Activated CD4-positive, alpha-beta T cell treated with anti-CD3 and anti-CD28 coated beads, Interleukin-2, Interleukin-4, amounts not matched to agents 100 ng/mL and 50 ng/mL, durations not matched to agents 16 hours and 8 hours (primary cell): ENCODE results near the gene FEM1A.
"Not testable (repeated sequence)": the region's sequence is repeated elsewhere in the genome, so short reads cannot be mapped to it uniquely, and the experiment has no call there.

Experiments
- DNase-seq: peaks from one replicate; pipeline ENCODE4 v3.0.0-alpha.2; 2020; ENCODE audit warnings: low spot score

FEM1A gene

DNA sequence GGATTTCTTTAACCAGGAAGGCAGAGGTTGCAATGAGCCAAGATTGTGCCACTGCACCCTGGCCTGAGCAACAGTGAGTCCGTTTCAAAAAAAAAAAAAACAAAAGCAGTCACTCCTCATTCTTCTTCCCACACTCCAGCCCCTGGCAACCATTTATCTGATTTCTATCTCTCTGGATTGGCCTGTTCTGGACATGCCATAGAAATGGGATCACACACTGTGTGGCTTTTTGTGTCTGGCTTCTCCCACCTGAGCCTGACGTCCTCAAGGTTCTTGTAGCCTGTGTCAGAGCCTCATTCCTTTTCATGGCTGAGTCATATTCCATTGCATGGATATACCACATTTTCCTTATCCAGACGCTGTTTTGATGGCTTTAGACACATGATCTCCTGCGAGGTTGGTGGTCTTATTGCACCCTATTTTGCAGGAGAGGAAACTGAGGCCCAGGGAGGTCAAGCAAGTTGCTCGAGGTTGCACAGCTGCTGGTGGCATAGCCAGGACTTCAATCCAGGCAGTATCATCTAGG is 15.8 kb upstream of the FEM1A start:
- DNase-seq = no peak

DNA sequence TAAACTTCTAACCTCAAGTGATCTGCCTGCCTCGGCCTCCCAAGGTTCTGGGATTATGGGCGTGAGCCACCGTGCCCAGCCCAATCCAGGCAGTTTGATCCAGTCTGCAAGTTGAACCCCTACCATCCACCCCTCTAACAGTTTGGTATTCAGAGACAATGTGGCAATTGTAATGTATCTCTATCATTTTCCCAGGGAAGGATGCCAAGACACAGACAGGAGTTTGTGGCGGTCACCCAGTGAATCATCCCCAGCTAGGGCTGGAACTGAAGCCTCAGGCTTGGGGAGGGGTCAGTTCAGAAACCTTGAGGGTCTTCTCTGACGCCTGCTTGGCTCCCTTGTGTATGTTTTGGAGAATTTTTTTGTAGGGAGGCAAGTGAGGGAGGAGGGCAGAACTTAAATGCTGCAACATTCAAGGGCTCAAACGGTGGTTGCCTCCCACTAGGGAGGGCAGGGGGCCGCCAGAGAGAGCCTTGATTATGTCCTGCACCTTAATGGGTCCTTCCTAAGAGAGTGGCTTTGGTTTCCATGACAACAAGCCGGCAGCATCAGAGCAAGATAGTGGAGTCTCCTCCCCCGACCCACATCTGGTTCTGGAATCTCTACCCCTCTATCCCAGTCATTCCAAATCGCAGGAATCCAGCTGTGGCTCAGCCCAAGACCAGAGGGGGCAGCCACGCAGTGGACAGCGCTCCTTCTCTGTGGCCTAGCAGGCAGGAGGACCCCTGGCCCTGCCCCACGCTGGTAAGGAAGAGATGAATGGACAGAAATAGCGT is 14.9 kb upstream of the FEM1A start:
- DNase-seq = no peak

DNA sequence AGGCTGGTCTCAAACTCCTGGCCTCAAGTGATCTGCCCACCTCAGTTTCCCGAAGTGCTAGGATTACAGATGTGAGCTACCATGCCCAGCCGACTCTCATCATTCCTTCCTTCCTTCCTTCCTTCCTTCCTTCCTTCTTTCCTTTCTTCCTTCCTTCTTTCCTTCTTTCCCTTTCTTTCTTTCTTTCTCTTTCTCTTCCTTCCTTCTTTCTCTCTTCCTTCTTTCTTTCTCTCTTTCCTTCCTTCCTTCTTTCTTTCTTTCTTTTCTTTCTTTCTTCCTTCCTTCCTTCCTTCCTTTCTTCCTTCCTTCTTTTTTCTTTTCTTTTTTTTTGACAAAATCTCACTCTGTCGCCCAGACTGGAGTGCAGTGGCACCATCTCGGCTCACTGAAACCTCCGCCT is 13.4 kb upstream of the FEM1A start:
- DNase-seq = not testable (repeated sequence)

DNA sequence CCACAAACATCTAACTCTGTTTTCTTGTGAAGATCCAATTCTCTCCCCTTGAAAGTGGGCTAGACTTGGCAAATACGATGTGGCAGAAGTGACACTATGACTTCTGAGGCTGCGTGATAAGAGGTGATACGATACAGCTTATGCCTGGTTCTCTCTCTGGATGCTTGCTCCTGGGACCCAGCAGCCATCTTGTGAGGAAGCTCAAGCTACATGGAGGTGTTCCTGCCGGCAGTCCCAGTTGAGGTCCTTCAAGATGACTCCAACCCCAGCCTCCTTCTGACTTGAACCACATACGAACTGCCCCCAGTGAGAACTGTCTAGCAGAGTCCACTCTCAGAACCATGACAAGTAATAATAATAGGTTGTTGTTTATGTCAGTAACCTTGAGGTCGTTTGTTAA is 10.7 kb upstream of the FEM1A start:
- DNase-seq = no peak

DNA sequence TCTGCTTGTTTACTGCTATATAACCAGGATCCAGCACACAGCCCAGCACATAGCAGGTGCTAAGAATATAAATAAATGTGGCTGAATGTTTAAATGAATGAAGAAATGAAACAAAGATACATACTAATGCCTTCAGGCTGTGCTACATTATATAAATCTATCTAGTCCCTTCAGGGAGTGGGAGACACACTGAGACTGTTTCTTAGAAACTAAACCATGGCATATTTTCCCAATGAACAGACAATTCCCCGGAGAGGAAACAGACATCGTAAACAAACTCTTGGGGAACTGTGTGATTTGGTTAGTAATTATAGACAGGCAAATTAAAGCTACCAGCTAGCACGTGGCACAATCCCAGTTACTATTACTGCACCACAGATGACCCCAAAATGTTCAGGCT is 9.7 kb upstream of the FEM1A start:
- no peak for DNase-seq

DNA sequence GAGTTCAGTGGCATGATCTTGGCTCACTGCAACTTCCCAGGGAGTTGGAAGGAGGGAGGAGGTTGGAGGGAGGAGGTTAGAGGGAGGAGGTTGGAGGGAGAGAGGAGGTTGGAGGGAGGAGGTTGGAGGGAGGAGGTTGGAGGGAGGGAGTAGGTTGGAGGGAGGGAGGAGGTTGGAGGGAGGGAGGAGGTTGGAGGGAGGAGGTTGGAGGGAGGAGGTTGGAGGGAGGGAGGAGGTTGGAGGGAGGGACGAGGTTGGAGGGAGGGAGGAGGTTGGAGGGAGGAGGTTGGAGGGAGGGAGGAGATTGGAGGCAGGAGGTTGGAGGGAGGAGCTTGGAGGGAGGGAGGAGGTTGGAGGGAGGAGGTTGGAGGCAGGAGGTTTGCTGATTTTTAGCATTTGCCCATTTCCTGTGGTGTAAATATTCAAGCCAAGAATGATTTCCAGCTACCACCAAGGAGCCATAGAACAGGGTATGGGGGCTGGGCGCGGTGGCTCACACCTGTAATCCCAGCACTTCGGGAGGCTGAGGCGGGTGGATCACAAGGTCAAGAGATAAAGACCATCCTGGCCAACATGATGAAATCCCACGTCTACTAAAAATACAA is 5.0 kb upstream of the FEM1A start:
- not testable (repeated sequence) for DNase-seq

DNA sequence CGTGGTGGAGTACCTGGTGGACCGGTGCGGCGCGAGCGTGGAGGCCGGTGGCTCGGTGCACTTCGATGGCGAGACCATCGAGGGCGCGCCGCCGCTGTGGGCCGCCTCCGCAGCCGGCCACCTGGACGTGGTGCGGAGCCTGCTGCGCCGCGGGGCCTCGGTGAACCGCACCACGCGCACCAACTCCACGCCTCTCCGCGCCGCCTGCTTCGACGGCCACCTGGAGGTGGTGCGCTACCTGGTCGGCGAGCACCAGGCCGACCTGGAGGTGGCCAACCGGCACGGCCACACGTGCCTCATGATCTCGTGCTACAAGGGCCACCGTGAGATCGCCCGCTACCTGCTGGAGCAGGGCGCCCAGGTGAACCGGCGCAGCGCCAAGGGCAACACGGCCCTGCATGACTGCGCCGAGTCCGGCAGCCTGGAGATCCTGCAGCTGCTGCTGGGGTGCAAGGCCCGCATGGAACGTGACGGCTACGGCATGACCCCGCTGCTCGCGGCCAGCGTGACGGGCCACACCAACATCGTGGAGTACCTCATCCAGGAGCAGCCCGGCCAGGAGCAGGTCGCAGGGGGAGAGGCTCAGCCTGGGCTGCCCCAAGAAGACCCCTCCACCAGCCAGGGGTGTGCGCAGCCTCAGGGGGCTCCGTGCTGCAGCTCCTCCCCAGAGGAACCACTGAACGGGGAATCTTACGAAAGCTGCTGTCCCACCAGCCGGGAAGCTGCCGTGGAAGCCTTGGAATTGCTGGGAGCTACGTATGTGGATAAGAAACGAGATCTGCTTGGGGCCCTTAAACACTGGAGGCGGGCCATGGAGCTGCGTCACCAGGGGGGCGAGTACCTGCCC is 708 bp downstream of the FEM1A start:
- DNase-seq = not testable (repeated sequence)

DNA sequence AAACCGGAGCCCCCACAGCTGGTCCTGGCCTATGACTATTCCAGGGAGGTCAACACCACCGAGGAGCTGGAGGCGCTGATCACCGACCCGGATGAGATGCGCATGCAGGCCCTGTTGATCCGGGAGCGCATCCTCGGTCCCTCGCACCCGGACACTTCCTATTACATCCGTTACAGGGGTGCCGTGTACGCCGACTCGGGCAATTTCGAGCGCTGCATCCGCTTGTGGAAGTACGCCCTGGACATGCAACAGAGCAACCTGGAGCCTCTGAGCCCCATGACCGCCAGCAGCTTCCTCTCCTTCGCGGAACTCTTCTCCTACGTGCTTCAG is 1.3 kb downstream of the FEM1A start:
- not testable (repeated sequence) for DNase-seq

DNA sequence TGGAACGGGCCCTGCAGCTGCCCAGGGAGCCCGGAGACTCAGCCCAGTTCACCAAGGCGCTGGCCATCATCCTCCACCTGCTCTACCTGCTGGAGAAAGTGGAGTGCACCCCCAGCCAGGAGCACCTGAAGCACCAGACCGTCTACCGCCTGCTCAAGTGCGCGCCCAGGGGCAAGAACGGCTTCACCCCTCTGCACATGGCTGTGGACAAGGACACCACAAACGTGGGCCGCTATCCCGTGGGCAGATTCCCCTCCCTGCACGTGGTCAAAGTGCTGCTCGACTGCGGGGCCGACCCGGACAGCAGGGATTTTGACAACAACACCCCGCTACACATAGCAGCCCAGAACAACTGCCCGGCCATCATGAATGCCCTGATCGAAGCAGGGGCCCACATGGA is 1.7 kb downstream of the FEM1A start:
- not testable (repeated sequence) for DNase-seq

DNA sequence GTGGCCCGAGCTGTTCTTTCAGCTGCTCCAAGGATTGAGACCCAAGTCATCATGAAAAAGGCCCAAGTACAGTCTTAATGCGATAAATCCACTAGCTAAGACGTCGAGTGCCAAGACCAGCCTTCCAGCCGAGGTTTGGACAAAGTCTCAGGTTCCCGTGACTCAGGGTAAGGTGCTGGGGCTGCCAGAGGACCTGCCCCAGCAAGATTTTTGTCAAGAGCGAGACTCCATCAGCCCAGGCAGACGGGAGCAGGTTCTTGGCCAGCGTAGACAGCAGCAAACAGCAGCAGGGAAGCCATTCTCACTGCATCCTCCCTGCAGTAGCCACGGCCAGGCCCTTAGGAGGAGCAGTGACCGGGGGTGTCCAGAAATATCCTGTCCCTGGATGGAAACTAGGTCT is 3.4 kb downstream of the FEM1A start:
- no peak for DNase-seq

DNA sequence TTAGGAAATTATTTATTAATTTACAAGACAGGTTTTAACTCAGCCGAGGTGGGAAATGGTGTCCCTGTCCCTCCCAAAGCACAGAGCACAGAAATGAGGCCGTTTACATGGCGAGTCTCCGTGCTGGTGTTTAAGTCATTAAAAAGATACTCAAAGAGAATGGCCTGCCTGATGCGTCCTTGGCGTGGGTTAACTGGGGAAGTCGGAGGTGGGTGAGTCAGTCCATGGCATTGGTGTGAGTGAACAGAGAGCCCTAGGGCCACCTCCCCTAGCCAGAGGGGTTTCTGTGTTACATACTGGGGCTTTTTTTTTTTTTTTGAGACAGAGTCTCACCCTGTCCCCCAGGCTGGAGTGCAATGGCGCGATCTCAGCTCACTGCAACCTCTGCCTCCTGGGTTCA is 3.9 kb downstream of the FEM1A start:
- DNase-seq = no peak

DNA sequence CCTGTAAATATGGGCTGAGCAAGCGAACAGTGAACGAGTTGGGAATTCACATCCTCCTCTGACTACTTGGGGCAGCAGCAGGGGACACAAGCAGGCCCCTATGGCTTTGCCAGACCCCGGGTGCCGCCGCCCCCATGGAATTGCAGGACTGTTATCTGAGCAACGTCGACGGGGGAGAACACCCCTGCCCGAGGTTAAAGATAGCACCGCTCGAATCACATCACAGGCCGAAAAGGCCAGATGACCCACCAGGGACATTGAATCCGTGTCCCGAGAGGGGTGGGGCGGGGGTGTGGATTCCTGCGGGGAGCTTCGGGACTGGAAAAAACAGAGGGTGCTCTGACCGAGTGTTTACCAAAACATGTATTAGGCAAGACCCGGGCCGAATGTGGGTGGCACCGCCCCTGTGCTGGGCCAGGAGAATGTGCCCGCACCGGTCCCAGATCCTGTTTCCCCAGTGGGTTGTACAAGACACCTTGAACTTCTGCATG is 9.1 kb downstream of the FEM1A start:
- no peak for DNase-seq

DNA sequence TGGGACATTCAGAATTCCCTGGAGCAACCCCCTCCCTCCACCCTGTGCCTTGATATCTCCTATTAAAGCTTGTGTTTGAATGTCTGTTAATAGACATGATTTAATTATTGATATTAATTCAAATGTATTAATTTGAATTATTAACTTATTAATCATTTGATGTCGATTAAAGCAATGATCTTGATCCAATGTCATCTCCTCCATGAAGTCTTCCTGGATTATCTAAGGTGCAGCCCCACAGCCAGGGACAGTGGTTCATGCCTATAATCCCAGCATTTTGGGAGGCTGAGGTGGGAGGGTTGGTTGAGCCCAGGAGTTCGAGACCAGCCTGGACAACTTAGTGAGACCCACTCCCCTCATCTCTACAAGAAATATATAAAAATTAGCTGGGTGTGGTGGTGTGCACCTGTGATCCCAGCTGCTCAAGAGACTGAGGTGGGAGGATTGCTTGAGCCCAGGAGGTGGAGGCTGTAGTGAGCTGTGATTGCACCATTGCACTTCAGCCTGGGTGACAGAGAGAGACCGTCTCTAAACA is 9.6 kb downstream of the FEM1A start:
- no peak for DNase-seq

DNA sequence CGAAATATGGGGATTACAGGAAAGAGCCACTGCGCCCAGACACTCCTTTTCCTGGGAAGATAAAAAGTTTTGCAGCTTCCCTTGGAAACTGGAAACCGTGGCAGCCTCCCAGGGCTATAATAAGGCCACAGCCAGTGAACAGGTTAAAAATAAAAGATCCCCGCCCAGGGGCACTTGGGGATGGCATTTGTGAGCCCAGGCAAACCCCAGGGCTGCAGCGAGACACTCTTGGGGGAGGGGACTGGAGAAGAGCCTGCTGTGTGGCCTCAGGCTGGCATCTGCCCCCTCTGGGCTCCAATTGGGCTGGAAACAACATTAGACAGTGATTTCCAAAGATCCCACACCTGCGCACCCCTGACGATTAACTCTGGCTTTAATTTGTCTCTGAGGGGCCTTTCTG is 11.2 kb downstream of the FEM1A start:
- no peak for DNase-seq

DNA sequence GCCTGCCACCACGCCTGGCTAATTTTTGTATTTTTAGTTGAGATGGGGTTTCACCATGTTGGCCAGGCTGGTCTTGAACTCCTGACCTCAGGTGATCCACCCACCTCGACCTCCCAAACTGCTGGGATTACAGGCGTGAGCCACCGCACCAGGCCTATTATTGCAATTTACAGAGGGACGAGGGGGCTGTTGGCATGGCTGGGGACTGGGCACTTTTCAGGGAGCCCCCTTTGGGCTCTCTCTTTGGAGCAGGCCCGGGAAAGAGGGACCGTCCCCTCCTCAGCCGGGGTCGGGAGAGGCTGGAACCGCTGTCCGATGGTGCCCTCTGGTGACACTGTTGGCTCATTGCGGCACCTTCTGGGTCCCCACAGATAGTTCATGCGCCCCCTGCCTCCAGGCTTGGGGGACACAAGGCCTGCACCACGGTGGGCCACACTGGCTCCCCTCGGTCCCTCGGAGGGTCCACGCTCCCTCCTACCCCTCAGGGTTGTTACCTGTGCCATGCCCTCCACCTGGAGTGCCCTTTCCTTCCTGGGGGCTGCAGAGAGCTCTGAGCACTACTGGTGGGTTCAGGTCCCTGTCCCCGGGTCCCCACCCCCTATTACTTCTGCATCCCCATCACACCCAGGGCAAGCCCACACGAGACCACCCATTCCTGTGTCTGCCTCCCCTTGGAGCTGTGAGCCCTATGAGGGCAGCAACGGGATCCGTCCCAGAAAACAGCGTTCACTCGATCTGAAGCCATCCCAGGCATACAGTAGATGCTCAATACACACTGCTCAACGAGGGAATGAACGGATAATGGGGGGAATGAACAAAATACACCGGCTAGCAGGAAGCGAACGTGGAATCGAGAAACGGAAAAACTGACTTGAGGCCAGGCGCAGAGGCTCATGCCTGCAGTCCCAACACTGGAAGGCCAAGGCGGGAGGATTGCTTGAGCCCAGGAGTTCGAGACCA is 12.5 kb downstream of the FEM1A start:
- peak; percentile 66 for DNase-seq

DNA sequence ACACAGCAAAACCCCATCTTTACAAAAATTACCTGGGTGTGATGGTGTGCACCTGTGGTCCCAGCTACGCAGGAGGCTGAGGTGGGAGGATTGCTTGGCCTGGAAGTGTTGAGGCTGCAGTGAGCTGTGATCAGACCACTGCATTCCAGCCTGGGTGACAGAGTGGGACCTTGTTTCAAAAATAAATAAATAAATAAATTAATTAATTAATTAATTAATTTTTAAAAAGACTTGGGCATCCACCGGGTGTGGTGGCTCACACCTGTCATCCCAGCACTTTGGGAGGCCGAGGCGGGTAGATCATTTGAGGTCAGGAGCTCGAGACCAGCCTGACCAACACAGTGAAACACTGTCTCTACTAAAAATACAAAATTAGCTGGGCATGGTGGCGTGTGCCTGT is 13.6 kb downstream of the FEM1A start:
- not testable (repeated sequence) for DNase-seq

DNA sequence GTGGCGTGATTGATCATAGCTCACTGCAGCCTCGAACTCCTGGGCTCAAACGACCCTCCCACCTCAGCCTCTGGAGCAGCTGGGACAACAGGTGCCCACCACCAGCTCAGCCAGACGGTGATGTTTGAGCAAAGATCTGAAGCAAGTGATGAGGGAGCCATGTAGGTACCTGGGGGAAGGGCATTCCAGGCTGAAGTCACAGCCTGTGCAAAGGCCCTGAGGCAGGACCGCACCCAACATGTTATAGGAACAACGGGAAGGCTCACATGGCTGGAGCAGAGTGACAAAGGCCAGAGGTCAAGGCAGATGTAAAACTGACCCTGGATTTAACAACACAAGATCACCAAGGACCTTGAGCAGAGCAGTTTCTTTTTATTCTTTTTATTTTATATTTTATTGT is 14.8 kb downstream of the FEM1A start:
- DNase-seq = no peak

DNA sequence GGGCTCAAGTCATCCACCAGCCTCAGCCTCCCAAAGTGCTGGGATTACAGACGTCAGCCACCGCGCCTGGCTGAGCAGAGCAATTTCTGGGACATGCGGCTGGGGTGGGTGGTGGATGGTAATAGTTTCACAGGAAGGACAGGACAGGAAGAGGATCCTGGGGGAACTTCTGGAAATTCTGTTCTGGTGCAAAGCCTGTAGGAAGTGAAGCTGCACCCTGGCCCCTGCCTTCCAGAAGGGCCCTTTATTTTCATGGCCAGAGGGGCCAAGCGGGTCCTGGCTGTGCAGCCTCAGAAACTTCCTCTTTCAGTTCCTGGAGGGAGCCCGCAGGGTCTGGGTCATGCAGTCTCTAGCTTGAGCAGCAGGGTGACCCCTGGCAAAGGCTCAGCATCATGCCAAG is 15.7 kb downstream of the FEM1A start:
- DNase-seq = no peak

DNA sequence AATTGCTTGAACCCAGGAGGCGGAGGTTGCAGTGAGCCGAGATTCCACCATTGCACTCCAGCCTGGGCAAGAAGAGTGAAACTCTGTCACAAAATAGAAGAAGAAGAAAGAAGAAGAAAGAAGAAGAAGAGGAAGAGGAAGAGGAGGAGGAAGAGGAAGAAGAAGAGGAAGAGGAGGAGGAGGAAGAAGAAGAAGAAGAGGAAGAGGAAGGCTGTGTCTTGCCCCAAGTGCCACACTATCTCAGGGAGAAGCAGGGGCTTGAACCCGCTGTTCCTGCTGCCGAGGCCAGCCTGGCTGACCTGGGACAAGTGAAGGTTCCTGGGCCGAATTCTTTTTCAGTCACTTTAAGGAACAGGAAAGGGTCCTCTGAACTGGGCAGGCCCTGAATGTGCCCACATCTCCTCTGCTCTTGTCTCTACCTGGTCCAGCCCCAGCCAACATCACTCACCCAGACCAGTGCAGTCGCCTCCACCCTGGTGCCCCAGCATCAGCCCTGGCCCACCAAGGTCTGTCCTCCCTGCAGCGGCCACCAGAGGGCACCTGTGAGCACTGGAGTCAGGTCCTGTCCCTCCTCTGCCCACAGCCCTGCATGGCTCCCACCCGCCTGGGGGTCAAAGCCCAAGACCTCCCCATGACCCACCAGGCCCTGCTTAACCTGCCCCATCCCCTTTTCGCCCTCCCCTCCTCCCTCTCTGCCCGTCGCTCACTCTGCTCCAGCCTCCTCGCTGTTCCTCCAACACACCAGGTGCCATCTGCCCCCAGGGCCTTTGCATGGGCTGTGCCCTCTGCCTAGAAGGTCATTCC is 20.0 kb downstream of the FEM1A start:
- peak; percentile 88 for DNase-seq

DNA sequence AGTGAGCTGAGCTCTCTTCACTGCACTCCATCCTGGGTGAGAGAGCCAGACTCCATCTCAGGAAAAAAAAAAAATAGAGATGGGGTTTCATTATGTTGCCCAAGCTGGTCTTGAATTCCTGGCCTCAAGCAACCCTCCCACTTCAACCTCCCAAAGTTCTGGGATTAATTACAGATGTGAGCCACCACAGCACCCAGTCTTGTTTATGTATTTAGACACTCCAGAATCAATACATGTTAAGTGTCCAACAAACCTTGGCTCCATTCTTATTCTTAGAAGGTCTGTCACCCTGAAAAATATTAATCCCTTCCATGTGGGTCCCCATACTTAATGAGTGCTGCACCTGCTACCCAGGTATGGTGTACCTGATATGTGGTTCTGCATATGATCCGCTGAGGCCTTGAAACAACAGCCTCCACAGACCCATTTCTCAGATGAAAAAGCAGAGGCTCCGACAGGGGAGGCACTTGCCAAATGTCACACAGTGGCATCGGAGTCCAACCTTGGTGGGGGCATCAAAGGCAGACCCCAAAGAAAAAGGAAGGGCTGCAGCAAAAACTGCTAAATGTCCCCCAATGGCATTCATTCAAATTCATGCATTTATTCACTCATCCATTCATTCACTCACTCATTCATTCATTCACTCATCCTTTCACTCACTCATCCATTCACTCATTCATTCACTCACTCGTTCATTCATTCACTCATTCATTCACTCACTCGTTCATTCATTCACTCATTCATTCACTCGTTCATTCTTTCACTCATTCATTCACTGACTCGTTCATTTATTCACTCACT is 23.3 kb downstream of the FEM1A start:
- no peak for DNase-seq
